WERI-Rb-1 (cell line): Measurements from ENCODE around the gene FRMD4B.

Source experiments
- DNase-seq: peaks from one replicate; pipeline ENCODE4 v3.0.0-alpha.2; 2020
- H3K27ac ChIP-seq: fragments of 250-450 bp; sonication (Bioruptor Pico); 2 replicates; pipeline ENCODE4 v1.5.1; 2020; ENCODE audit warnings: mild to moderate bottlenecking, moderate library complexity
- H3K27me3 ChIP-seq: fragments of 250-450 bp; sonication (Bioruptor Pico); 2 replicates; pipeline ENCODE4 v1.5.1; 2021; ENCODE audit warnings: mild to moderate bottlenecking, low read depth, moderate library complexity; ENCODE audit not compliant: insufficient read depth, severe bottlenecking
- H3K36me3 ChIP-seq: fragments of 250-450 bp; sonication (Bioruptor Pico); 2 replicates; pipeline ENCODE4 v1.5.1; 2020; ENCODE audit warnings: mild to moderate bottlenecking, moderate library complexity
- H3K4me3 ChIP-seq: 2 replicates; pipeline ENCODE4 v1.5.1; 2011; ENCODE audit warnings: low read depth, mild to moderate bottlenecking, control low read depth, low read length
- H3K9me3 ChIP-seq: fragments of 250-450 bp; sonication (Bioruptor Pico); 2 replicates; pipeline ENCODE4 v1.5.1; 2021; ENCODE audit warnings: mild to moderate bottlenecking, moderate library complexity; ENCODE audit not compliant: severe bottlenecking
- TF ChIP-seq, protein P1 (sequence below): IDR thresholded peaks from 2 replicates; pipeline ENCODE4 v1.5.1; 2011; ENCODE audit warnings: low read depth, mild to moderate bottlenecking, control low read depth, inconsistent platforms, low read length

Gene FRMD4B

DNA sequence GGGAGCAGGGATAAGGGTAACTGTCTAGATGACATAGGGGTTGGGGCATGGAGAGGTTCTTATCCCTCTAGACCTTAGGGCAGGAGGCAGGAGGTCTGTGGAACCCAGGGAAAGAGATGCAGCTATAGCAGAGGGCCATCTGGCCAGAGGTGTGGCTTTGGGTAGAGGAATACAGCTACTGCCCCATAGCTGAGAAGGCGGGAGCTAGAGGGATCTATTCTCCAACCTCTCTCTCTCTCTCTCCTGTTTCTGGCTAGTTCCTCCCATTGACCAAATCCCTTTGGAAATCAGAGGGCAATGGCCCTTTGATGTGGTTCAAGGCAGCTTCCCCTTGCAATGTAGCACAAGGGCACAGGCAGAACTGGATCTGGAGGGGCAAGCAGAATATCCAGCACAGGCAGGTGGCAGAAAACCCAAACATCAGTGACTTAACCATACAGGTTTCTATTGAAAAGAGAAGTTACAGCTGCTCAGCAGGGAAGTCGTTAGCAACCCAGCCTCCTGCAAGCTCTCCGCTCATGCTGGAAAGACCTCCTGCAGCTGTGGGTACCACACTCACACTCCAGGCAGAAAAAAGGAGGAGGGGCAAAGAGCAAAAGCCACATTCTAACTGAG, 241.2 kb downstream of the FRMD4B start:
- H3K9me3 ChIP-seq: no peaks in the 10 kb centered on the region
- no peaks in the 10 kb centered on the region for H3K36me3 ChIP-seq
- no peak for DNase-seq
- TF ChIP-seq, protein P1, sequence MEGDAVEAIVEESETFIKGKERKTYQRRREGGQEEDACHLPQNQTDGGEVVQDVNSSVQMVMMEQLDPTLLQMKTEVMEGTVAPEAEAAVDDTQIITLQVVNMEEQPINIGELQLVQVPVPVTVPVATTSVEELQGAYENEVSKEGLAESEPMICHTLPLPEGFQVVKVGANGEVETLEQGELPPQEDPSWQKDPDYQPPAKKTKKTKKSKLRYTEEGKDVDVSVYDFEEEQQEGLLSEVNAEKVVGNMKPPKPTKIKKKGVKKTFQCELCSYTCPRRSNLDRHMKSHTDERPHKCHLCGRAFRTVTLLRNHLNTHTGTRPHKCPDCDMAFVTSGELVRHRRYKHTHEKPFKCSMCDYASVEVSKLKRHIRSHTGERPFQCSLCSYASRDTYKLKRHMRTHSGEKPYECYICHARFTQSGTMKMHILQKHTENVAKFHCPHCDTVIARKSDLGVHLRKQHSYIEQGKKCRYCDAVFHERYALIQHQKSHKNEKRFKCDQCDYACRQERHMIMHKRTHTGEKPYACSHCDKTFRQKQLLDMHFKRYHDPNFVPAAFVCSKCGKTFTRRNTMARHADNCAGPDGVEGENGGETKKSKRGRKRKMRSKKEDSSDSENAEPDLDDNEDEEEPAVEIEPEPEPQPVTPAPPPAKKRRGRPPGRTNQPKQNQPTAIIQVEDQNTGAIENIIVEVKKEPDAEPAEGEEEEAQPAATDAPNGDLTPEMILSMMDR: no peak
- H3K4me3 ChIP-seq: no peak overlapping the region
- no peaks in the 10 kb centered on the region for H3K27me3 ChIP-seq
- no peak overlapping the region for H3K27ac ChIP-seq

DNA sequence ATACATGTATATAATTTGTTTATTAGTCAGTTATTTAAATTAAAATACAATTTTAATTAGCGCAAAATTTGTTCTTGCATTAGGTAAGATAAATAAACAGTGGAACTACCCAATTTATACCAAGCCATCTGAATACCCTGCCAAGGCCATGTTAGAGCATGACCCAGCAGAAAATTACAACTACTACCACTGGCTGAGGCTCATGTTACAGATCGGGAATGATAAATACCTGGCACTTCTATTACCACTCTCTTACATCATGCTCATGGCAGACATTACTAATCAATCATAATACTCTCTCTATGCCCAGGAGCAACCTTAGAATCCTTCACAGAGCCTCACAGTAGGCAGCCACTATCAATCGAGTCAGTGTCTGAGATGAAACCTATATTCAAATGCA, 242.3 kb downstream of the FRMD4B start:
- Histone ChIP-seq H3K27me3 (no peaks in the 10 kb centered on the region), H3K27ac (no peak overlapping the region), H3K36me3 (no peaks in the 10 kb centered on the region), H3K4me3 (no peak overlapping the region), H3K9me3 (no peaks in the 10 kb centered on the region)
- DNase-seq: no peak
- TF ChIP-seq, protein P1: no peak

DNA sequence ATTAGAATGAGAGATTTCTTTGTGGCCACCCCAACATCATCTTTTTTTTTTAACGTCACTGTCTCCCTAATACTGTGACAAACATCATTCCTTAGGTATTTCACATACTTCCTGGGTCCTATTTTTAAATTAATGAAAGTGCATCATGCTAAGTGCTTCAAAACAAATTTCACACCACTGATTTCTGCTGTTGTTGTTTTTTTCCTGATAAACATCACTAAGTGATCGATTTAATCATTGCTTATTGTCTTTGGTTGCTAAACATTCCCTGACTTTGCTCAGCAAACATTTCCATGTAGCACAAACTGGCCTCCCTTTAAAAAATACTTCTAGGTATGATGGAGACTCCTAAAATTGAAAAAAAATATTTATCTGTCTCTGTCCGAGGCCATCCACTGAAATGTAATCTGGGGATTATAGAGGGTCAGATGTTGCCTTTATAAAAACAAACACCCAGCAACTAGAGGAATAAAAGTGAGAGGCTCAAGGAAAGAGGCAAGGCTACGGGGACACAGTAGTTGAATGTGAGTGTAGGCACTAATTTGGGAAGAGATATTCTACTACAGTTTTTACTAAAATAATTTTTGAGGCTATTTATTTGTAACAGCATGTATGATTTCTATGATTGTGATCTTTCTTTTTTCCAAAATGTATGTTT, 243.0 kb downstream of the FRMD4B start:
- Histone ChIP-seq H3K27ac (no peak overlapping the region), H3K9me3 (no peaks in the 10 kb centered on the region), H3K4me3 (no peak overlapping the region), H3K36me3 (no peaks in the 10 kb centered on the region), H3K27me3 (no peaks in the 10 kb centered on the region)
- TF ChIP-seq, protein P1: no peak
- DNase-seq: no peak

DNA sequence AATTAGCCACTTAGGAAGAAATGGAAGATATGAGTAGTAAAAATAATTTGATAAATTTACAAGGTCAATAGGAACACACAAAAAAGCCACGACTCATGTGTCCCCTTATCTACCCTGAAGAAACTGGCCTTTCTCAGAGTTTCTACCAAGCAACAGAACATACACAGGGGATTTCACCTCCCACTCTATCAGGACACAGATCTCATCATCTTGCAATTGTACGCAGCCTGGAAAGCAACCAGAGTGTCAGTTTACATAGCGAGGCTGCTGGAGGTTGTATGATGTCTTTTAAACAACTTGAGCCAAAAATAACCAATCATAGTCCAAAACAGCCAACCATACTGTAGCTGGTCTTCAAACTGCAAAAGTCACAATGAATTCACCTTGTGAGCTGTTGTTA, 243.8 kb downstream of the FRMD4B start:
- no peaks in the 10 kb centered on the region for H3K9me3 ChIP-seq
- H3K27me3 ChIP-seq: no peaks in the 10 kb centered on the region
- no peaks in the 10 kb centered on the region for H3K36me3 ChIP-seq
- DNase-seq: no peak
- no peak overlapping the region for H3K27ac ChIP-seq
- TF ChIP-seq, protein P1: no peak
- no peak overlapping the region for H3K4me3 ChIP-seq

DNA sequence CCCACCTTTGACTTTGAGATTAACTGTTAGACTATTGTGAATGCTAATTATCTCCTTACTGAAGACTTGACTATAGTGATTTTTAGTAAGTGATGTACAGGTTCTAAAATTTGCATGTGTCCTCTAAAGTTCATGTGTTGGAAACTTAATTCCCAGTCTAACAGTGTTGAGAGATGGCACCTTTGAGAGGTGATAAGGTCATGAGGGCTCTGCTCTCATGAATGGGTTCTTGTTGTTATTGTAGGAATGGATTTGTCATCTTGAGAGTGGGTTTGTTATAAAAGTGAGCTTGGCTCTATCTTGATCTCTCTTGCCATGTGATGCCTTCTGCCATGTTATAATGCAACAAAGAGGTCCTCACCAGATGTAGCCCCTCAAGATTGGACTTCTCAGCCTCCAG, 244.6 kb downstream of the FRMD4B start:
- no peak overlapping the region for H3K4me3 ChIP-seq
- H3K9me3 ChIP-seq: no peaks in the 10 kb centered on the region
- no peaks in the 10 kb centered on the region for H3K36me3 ChIP-seq
- DNase-seq: no peak
- TF ChIP-seq, protein P1: no peak
- no peak overlapping the region for H3K27ac ChIP-seq
- no peaks in the 10 kb centered on the region for H3K27me3 ChIP-seq

DNA sequence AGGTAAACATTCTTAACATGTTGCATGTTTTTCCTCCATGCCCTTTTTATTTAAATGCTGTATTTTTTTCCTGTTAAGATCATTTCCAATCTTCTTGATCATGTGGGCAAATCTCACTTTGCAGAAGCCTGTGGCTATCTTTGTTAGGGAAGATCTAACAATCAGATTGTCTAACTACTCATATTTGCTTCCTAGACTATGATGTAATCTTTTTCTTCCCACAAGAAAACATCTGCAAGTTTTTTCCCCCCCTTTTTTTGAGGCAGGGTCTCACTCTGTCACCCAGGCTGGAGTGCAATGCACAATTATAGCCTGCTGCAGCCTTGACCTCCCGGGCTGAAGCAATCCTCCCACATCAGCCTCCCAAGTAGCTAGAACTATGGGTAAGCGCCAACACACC, 248.5 kb downstream of the FRMD4B start:
- DNase-seq: no peak
- no peak overlapping the region for H3K4me3 ChIP-seq

More for the DNA sequence above, 248.5 kb downstream of the FRMD4B start:
- Histone ChIP-seq H3K36me3 (no peaks in the 10 kb centered on the region), H3K27ac (no peak overlapping the region), H3K27me3 (no peaks in the 10 kb centered on the region), H3K9me3 (no peaks in the 10 kb centered on the region)
- TF ChIP-seq, protein P1: no peak
